ENCODE data around the gene PKDCC.

PKDCC gene

DNA sequence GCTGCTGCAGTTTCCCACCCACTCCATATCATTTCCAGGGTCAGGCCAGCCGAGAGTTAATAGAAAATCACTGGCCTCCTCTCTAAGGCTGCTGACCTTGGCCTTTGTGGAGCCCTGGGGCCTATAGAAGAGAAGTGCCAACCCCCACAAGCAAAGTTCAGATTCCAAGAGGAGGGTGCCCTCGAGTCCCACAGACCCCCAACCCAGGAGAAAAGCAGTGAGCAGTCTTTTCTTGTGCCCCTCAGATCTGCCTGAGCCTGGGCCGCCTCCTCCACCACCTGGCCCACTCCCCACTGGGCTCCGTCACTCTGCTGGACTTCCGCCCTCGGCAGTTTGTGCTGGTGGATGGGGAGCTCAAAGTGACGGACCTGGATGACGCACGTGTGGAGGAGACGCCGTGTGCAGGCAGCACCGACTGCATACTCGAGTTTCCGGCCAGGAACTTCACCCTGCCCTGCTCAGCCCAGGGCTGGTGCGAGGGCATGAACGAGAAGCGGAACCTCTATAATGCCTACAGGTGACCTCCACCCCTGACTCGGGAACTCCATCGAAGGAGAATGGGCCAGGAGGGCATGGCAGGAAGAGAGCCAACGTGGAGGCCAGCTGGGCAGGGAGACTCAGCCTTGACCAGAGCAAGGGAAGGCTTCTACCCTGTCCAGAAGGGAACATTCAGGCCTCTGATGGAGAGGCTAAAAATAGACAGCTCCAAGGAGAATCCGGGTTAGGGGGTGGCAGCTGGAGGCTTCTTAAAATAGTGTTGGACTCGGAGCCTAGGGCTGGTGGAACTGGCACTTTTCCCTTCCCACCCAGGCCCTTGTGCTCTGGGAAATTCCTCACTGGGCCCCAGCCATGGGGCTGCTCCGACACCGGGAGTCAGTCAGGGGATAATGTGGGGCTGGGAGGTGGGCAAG, 6.2 kb downstream of the PKDCC start:
- no peak overlapping the region for H3K4me3 ChIP-seq (replicated peaks; ENCODE audit: low read depth, low read length)
- no peak for DNase-seq (ENCODE audit: extremely low read depth, low read depth)
- TF ChIP-seq, protein P1, sequence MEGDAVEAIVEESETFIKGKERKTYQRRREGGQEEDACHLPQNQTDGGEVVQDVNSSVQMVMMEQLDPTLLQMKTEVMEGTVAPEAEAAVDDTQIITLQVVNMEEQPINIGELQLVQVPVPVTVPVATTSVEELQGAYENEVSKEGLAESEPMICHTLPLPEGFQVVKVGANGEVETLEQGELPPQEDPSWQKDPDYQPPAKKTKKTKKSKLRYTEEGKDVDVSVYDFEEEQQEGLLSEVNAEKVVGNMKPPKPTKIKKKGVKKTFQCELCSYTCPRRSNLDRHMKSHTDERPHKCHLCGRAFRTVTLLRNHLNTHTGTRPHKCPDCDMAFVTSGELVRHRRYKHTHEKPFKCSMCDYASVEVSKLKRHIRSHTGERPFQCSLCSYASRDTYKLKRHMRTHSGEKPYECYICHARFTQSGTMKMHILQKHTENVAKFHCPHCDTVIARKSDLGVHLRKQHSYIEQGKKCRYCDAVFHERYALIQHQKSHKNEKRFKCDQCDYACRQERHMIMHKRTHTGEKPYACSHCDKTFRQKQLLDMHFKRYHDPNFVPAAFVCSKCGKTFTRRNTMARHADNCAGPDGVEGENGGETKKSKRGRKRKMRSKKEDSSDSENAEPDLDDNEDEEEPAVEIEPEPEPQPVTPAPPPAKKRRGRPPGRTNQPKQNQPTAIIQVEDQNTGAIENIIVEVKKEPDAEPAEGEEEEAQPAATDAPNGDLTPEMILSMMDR (IDR thresholded peaks at IDR 0.05; ENCODE audit: low read depth, low read length, missing control alignments), result no peak

DNA sequence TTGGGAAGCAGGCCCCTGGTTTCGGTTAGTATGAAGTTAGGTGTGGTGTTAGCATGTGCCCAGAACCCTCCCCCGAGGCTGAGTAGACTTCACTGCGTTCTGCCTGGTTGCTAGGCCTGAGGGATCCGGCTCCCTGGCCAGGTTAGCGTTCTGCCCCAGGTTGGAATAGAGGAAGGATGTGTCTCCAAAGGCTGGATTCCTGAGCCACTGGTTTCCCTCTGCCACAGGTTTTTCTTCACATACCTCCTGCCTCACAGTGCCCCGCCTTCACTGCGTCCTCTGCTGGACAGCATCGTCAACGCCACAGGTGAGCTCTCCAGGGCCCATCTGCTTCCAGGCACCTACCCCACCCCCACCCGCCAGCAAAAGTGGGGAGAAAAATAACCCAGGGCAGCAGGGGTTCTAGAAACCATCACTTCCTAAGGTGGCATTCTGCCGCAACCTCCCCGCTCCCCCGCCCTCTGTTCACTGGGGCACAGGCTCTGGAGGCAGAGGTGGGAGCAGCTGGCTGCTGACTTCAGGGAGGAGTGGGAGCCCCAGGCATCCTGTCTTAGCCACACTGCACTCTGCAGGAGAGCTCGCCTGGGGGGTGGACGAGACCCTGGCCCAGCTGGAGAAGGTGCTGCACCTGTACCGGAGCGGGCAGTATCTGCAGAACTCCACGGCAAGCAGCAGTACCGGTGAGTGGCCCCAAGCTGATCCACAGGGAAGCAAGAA, 7.1 kb downstream of the PKDCC start:
- no peak for DNase-seq (ENCODE audit: extremely low read depth, low read depth)
- no peak overlapping the region for H3K4me3 ChIP-seq (replicated peaks; ENCODE audit: low read depth, low read length)
- TF ChIP-seq, protein P1 (IDR thresholded peaks at IDR 0.05; ENCODE audit: low read depth, low read length, missing control alignments), result no peak

DNA sequence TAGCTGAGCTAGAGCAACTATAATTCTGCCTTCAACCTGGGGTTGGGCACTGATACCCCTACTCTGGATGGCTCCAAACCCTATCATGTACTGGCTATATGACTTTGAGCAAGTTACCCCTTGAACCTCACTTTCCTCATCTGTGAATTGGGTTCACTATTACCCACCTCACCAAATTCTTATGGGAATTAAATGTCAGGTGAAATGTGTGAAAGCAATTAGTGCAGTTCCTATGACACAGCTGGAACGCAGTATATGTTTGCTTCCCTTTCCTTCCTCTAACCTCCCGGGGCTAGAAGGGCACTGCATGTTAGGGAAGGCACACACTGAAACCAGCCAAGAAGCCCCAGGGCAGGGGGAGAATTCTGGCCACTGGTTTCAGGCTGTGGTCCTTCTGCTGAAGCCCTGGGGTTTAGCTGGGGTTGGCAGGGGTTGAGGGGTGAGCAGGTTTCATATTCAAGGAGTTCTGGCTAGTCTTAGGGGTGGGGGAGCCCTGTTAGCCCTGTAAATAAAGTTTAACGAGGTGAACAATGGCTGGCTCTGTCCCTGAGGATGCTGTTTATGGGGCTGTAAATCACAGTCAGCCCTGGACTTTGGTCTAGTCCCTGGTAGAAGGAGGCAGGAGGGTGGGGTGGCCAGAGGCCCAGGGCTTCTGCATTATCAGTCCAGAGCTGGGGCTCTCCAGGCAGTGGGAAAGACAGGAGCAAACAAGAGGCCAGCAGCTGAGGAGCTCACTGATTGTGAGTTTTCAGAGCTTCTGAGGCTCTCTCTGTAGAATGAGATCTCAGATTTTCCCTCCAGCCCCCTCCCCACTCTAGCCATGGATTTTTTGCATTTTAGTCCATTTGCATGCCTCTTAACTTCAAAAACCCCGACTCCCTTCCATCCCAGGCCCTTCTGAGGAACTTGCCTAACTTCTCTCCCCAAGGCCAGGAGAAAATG, 8.0 kb downstream of the PKDCC start:
- DNase-seq (ENCODE audit: extremely low read depth, low read depth), result no peak
- TF ChIP-seq, protein P1 (IDR thresholded peaks at IDR 0.05; ENCODE audit: low read depth, low read length, missing control alignments), result no peak
- no peak overlapping the region for H3K4me3 ChIP-seq (replicated peaks; ENCODE audit: low read depth, low read length)

DNA sequence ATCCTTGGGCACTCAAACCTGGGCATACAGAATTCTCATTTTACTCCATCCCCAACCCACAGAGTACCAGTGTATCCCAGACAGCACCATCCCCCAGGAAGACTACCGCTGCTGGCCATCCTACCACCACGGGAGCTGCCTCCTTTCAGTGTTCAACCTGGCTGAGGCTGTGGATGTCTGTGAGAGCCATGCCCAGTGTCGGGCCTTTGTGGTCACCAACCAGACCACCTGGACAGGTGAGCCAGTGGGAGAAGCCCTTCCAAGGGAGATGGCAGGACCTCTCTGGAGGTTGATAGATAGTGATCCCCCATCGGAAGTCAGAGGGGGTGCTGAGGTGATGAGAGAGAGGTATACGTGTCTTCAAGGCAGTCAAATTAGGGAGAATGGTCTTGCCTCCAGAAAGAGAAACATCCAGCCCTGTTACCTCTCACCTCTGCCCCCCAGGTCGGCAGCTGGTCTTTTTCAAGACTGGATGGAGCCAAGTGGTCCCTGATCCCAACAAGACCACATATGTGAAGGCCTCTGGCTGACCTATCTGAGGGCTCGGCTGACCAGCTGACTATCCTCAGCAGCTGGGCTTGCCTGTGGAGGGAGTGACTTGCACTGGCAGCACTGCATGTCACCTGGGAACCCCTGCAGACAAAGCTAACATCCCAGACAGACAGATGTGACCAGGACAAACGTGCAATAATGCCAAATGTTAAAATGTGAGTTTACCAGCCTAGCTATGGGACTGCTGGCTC, 9.5 kb downstream of the PKDCC start:
- TF ChIP-seq, protein P1 (IDR thresholded peaks at IDR 0.05; ENCODE audit: low read depth, low read length, missing control alignments), result no peak
- no peak for DNase-seq (ENCODE audit: extremely low read depth, low read depth)
- no peak overlapping the region for H3K4me3 ChIP-seq (replicated peaks; ENCODE audit: low read depth, low read length)

DNA sequence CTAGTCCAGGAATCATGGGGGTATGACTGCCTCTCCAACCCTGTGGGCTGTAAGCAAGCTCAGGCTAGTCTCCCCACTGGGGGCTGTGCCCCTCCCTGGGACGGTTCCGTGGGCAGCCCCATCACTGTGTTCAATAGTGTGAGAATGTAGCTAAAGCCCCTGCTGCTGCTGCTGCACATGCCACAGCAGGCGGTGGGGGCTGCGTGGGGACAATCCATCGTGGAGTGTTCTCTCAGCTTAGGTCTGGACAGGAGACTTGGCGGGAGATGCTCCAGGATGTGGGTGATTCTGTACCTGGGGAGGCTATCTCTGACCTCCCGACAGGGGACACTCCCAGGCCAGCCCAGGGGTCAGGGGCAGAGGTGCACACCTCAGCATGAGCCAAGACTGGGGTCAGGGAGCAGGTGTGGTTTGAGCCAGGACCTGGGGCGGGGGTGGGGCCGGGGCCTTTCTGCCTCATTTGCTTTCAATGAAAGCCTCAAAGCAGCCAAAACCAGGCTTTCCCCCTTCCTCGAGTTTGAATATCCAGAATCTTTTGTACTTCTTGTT, 10.2 kb downstream of the PKDCC start:
- no peak for DNase-seq (ENCODE audit: extremely low read depth, low read depth)
- H3K4me3 ChIP-seq (replicated peaks; ENCODE audit: low read depth, low read length), result no peak overlapping the region
- TF ChIP-seq, protein P1 (IDR thresholded peaks at IDR 0.05; ENCODE audit: low read depth, low read length, missing control alignments), result no peak
